ENCODE results near the gene KPNB1.

Gene KPNB1

DNA sequence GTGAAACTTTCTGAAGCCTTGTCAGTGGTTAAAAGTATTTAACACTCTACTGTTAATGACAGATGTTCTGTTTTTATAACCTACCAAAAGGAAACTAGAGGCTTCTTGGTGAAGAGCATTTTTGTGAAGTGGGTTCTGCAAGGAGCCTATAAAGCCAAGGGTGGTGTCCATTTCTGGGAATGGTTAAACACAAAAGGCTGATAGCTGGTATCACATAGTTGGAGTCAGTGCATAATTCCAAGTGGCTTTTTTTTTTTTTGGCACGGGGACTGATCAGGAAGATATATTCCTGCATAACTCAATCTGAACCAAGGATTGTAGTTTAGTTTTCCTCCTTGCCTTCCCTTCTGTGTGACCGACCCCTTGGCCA, 27.6 kb upstream of the KPNB1 start:
- no peaks in the 10 kb centered on the region for H3K4me1 ChIP-seq (ENCODE audit: control insufficient read depth, insufficient read depth, low read length)
- H3K4me3 ChIP-seq (ENCODE audit: low read depth, low read length), result no peak overlapping the region
- H3K9ac ChIP-seq (ENCODE audit: low read depth, low read length), result no peak overlapping the region
- no peaks in the 10 kb centered on the region for H3K27me3 ChIP-seq (ENCODE audit: control insufficient read depth, insufficient read depth, low read length)
- H3K9me3 ChIP-seq (ENCODE audit: control insufficient read depth, insufficient read depth, low read length), result no peaks in the 10 kb centered on the region
- peaks cover 2% of the 10 kb centered on the region for H3K36me3 ChIP-seq (ENCODE audit: control insufficient read depth, insufficient read depth, low read length)

DNA sequence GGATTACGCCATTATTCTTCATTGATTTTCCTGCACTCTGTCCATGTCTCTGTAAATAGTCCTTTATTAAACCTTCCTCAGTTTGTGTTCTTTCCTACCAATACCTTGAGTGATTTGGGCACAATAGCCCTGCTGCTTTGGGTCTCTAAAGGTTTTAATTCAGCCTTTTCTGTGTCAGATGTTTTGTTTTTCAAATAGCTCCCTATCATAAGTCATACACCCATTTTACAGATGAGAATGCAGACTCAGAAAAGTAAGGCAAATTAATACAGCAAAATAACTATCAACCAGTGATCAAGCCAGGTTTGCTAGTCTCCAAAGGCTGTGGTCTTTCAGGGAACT, 25.0 kb upstream of the KPNB1 start:
- Histone ChIP-seq H3K36me3 (ENCODE audit: control insufficient read depth, insufficient read depth, low read length) (peaks cover 2% of the 10 kb centered on the region), H3K27me3 (ENCODE audit: control insufficient read depth, insufficient read depth, low read length) (no peaks in the 10 kb centered on the region), H3K9me3 (ENCODE audit: control insufficient read depth, insufficient read depth, low read length) (no peaks in the 10 kb centered on the region), H3K4me1 (ENCODE audit: control insufficient read depth, insufficient read depth, low read length) (no peaks in the 10 kb centered on the region), H3K9ac (ENCODE audit: low read depth, low read length) (no peak overlapping the region), H3K4me3 (ENCODE audit: low read depth, low read length) (no peak overlapping the region)

DNA sequence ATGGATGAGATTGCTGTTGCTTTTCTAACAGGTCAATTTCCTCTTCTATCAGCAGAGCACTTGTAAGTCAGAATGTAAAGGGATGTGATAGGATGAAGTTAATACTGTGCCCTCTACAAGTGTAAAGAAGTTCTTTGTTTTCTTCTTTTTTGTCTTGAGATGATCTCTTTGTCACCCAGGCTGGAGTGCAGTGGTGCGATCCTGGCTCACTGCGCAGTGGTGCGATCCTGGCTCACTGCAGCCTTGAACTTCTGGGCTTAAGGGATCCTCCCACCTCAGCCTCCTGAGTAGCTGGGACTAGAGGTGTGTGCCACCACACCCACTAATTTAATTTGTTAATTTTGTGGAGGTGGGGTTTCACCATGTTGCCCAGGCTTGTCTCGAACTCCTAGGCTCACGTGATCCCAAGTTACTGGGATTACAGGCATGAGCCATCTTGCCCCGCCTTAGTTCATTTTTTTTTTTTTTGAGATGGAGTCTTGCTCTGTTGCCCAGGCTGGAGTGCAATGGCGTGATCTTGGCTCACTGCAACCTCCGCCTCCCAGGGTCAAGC, 21.6 kb upstream of the KPNB1 start:
- Histone ChIP-seq H3K27me3 (ENCODE audit: control insufficient read depth, insufficient read depth, low read length) (no peaks in the 10 kb centered on the region), H3K9ac (ENCODE audit: low read depth, low read length) (no peak overlapping the region), H3K36me3 (ENCODE audit: control insufficient read depth, insufficient read depth, low read length) (no peaks in the 10 kb centered on the region), H3K9me3 (ENCODE audit: control insufficient read depth, insufficient read depth, low read length) (no peaks in the 10 kb centered on the region), H3K4me1 (ENCODE audit: control insufficient read depth, insufficient read depth, low read length) (no peaks in the 10 kb centered on the region), H3K4me3 (ENCODE audit: low read depth, low read length) (no peak overlapping the region)

DNA sequence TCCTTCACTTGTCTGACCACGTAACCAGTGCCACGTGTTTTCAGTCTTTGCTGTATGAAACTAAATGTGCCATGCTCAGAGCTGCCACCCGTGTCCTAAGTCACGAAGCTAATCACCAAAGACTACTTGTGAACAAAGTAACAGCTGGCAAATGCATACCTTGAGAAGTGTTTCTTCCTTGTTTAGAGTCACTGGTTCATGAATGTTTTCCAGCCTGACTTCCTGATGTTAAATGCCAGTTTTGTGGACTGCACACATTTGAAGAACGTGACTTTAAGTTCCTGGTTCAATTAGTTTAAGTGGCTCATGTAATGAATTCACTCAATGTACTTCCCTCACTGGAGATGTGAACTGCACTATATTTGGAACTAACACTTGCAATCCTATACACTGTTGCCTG, 19.9 kb upstream of the KPNB1 start:
- Histone ChIP-seq H3K4me3 (ENCODE audit: low read depth, low read length) (no peak overlapping the region), H3K36me3 (ENCODE audit: control insufficient read depth, insufficient read depth, low read length) (no peaks in the 10 kb centered on the region), H3K9me3 (ENCODE audit: control insufficient read depth, insufficient read depth, low read length) (no peaks in the 10 kb centered on the region), H3K4me1 (ENCODE audit: control insufficient read depth, insufficient read depth, low read length) (no peaks in the 10 kb centered on the region), H3K27me3 (ENCODE audit: control insufficient read depth, insufficient read depth, low read length) (no peaks in the 10 kb centered on the region), H3K9ac (ENCODE audit: low read depth, low read length) (no peak overlapping the region)

DNA sequence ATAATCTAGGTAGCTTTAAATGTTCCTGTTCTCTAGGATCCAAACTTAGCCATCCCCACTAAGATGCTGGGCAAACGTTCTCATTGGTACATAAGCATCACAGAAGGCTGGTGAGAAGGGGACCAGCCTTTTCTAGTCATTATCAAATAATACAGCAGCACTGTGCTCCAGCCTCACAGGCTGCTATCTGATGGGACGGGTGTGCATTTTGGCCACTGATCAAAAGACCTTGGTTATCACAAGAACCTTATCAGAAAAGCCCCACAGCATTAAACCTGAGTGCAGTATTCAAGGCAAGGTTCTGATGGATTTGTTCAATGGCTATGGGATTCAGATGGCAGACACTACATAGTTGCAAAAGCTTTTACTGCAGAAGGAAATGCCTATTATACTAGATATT, 19.1 kb upstream of the KPNB1 start:
- H3K9me3 ChIP-seq (ENCODE audit: control insufficient read depth, insufficient read depth, low read length), result no peaks in the 10 kb centered on the region
- H3K4me3 ChIP-seq (ENCODE audit: low read depth, low read length), result no peak overlapping the region
- no peaks in the 10 kb centered on the region for H3K36me3 ChIP-seq (ENCODE audit: control insufficient read depth, insufficient read depth, low read length)
- no peaks in the 10 kb centered on the region for H3K27me3 ChIP-seq (ENCODE audit: control insufficient read depth, insufficient read depth, low read length)
- H3K9ac ChIP-seq (ENCODE audit: low read depth, low read length), result no peak overlapping the region
- no peaks in the 10 kb centered on the region for H3K4me1 ChIP-seq (ENCODE audit: control insufficient read depth, insufficient read depth, low read length)

DNA sequence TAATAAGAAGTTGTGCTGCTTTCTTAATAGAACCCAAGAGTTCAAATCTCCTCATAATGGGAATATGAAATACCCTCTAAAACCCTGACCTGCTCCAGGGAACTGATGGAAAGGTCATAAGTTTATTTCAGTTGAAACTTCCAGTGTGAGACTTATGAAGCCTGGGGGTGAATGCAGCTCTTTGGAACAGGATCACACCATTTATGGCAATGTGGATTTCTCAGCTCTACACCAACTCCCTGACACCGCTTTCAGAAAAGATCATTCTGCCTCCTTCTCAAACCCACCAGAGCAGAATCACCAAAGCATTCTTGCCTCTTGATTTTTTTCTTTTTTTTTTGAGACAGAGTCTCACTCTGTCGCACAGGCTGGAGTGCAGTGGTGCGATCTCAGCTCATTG, 16.7 kb upstream of the KPNB1 start:
- H3K4me1 ChIP-seq (ENCODE audit: control insufficient read depth, insufficient read depth, low read length), result no peaks in the 10 kb centered on the region
- no peak overlapping the region for H3K4me3 ChIP-seq (ENCODE audit: low read depth, low read length)
- no peaks in the 10 kb centered on the region for H3K36me3 ChIP-seq (ENCODE audit: control insufficient read depth, insufficient read depth, low read length)

DNA sequence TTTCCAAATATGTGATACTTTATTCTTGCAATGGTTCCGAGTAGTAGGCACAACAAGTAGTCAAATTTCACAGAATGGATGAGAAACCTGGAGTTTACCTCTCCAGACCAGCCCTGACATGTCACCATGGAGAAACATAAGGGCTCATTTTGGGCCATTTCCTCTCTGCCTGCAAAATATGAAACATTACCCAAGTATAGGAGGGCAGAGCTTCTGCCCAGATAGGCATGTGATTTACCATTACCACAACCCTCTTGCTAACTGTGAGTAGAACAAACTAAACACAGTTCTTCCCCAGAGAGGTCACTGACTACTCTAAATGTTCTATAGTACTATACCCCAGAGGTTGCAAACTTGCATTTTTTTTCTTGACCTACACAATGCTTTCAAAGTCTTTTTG, 15.7 kb upstream of the KPNB1 start:
- Histone ChIP-seq H3K4me3 (ENCODE audit: low read depth, low read length) (no peak overlapping the region), H3K4me1 (ENCODE audit: control insufficient read depth, insufficient read depth, low read length) (no peaks in the 10 kb centered on the region), H3K9me3 (ENCODE audit: control insufficient read depth, insufficient read depth, low read length) (no peaks in the 10 kb centered on the region), H3K36me3 (ENCODE audit: control insufficient read depth, insufficient read depth, low read length) (no peaks in the 10 kb centered on the region), H3K27me3 (ENCODE audit: control insufficient read depth, insufficient read depth, low read length) (no peaks in the 10 kb centered on the region), H3K9ac (ENCODE audit: low read depth, low read length) (no peak overlapping the region)

More for the DNA sequence above, 16.7 kb upstream of the KPNB1 start:
- Histone ChIP-seq H3K9ac (ENCODE audit: low read depth, low read length) (no peak overlapping the region), H3K9me3 (ENCODE audit: control insufficient read depth, insufficient read depth, low read length) (no peaks in the 10 kb centered on the region), H3K27me3 (ENCODE audit: control insufficient read depth, insufficient read depth, low read length) (no peaks in the 10 kb centered on the region)

DNA sequence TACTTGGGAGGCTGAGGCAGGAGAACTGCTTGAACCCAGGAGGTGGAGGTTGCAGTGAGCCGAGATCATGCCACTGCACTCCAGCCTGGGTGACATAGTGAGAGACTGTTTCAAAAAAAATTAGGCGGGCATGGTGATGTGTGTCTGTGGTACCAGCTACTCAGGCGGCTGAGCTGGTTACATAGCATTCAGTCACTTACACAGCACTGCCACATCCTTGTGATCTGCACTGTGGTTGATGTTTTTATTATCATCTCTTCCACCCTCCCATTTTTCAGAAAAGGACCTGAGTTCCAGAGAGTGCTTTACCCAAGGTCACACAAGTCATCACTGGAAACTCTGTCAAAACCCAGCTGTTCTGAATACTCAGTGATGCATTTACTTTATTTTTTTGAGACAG, 14.8 kb upstream of the KPNB1 start:
- Histone ChIP-seq H3K9me3 (ENCODE audit: control insufficient read depth, insufficient read depth, low read length) (no peaks in the 10 kb centered on the region), H3K36me3 (ENCODE audit: control insufficient read depth, insufficient read depth, low read length) (no peaks in the 10 kb centered on the region), H3K27me3 (ENCODE audit: control insufficient read depth, insufficient read depth, low read length) (no peaks in the 10 kb centered on the region), H3K9ac (ENCODE audit: low read depth, low read length) (no peak overlapping the region), H3K4me1 (ENCODE audit: control insufficient read depth, insufficient read depth, low read length) (no peaks in the 10 kb centered on the region), H3K4me3 (ENCODE audit: low read depth, low read length) (no peak overlapping the region)

DNA sequence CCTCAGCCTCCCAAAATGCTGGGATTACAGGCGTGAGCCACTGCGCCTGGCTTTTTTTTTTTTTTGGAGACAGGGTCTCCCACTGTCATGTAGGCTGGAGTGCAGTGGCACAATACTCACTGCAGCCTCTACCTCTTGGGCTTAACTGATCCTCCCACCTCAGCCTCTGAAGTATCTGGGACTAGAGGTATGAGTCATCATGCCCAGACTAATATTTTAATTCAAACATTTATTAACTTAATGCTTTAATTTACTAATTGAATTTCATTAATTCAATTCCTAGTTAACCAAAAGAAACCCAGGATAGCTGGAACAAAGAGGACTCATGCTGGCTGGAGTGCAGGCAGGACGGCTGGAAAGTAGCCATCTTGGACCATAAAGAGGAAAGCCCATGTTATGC, 14.0 kb upstream of the KPNB1 start:
- H3K4me1 ChIP-seq (ENCODE audit: control insufficient read depth, insufficient read depth, low read length), result no peaks in the 10 kb centered on the region
- no peaks in the 10 kb centered on the region for H3K36me3 ChIP-seq (ENCODE audit: control insufficient read depth, insufficient read depth, low read length)
- no peaks in the 10 kb centered on the region for H3K9me3 ChIP-seq (ENCODE audit: control insufficient read depth, insufficient read depth, low read length)
- H3K9ac ChIP-seq (ENCODE audit: low read depth, low read length), result no peak overlapping the region
- no peak overlapping the region for H3K4me3 ChIP-seq (ENCODE audit: low read depth, low read length)
- no peaks in the 10 kb centered on the region for H3K27me3 ChIP-seq (ENCODE audit: control insufficient read depth, insufficient read depth, low read length)

DNA sequence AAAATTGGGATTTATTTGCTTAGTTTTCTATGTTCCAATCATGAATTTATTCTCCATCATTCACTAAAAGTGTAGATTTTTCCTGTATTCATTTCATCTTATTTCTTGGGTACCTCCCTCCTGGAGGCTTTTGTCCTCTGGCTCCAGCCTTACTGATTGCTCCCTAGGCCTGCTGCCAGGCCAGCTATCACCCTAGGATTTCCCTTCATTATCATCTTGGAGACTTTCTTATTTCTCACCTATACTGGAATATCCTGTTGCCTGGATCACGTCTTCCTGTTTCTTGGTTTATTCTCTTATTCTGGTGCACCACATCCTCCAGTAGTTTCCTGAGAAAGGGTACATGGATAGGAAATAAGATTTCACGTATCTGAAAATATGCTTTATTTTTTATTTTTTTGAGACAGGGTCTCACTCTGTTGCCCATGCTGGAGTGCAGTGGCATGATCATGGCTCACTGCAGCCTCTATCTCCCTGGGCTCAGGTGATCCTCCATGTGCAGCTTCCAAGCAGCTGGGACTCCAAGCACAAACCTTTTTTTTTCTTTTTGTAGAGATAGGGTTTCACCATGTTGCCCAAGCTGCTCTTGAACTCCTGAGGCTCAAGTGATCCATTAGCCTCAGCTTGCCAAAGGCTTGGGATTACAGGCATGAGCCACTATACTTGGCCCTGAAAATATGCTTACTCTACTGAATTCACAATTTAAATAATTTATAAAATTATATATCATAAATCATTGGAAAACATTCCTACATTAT, 13.3 kb upstream of the KPNB1 start:
- H3K36me3 ChIP-seq (ENCODE audit: control insufficient read depth, insufficient read depth, low read length), result no peaks in the 10 kb centered on the region
- no peaks in the 10 kb centered on the region for H3K9me3 ChIP-seq (ENCODE audit: control insufficient read depth, insufficient read depth, low read length)
- no peak overlapping the region for H3K9ac ChIP-seq (ENCODE audit: low read depth, low read length)
- H3K4me3 ChIP-seq (ENCODE audit: low read depth, low read length), result no peak overlapping the region
- no peaks in the 10 kb centered on the region for H3K4me1 ChIP-seq (ENCODE audit: control insufficient read depth, insufficient read depth, low read length)
- H3K27me3 ChIP-seq (ENCODE audit: control insufficient read depth, insufficient read depth, low read length), result no peaks in the 10 kb centered on the region

DNA sequence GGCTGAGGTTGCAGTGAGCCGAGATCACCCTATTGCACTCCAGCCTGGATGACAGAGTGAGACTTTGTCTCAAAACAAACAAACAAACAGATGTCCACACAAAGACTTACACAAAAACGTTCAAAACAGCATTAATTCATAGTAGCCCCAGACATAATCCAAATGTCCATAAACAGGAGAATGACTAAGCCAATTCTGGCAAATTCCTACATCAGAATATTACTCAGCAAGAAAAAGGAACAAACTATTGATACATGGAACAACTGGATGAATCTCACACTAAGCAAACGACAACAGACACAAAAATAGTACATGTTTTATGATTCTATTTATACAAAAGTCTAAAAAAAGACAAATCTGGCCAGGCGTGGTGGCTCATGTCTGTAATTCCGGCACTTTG, 10.8 kb upstream of the KPNB1 start:
- Histone ChIP-seq H3K9ac (ENCODE audit: low read depth, low read length) (no peak overlapping the region), H3K4me3 (ENCODE audit: low read depth, low read length) (no peak overlapping the region), H3K27me3 (ENCODE audit: control insufficient read depth, insufficient read depth, low read length) (no peaks in the 10 kb centered on the region), H3K36me3 (ENCODE audit: control insufficient read depth, insufficient read depth, low read length) (no peaks in the 10 kb centered on the region), H3K9me3 (ENCODE audit: control insufficient read depth, insufficient read depth, low read length) (no peaks in the 10 kb centered on the region), H3K4me1 (ENCODE audit: control insufficient read depth, insufficient read depth, low read length) (no peaks in the 10 kb centered on the region)

DNA sequence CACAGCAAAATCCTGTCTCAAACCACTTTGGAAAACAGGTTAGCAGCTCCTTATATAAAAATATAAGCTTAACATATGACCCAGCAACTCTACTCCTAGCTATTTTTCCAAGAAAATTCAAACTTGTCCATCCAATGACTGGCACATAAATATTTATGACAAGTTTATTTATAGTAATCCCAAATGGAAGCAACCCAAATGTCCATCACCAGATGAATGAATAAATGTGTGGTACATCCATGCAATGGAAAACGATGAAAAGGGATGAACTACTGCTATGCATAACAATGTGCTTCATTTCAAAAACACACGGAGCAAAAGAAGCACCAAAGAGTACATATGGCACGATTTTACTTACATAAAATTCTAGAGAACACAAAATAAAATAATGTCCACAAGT, 9.6 kb upstream of the KPNB1 start:
- Histone ChIP-seq H3K4me1 (ENCODE audit: control insufficient read depth, insufficient read depth, low read length) (no peaks in the 10 kb centered on the region), H3K27me3 (ENCODE audit: control insufficient read depth, insufficient read depth, low read length) (no peaks in the 10 kb centered on the region), H3K4me3 (ENCODE audit: low read depth, low read length) (no peak overlapping the region), H3K9me3 (ENCODE audit: control insufficient read depth, insufficient read depth, low read length) (no peaks in the 10 kb centered on the region), H3K9ac (ENCODE audit: low read depth, low read length) (no peak overlapping the region), H3K36me3 (ENCODE audit: control insufficient read depth, insufficient read depth, low read length) (no peaks in the 10 kb centered on the region)
